Tibial nerve (tissue), 4 donors: ENCODE results near the gene SRPRB. TPM values are rescaled to one million over a fixed set of nuclear protein-coding genes. Genes with fewer than 3 reads are reported as not detected.

ENCODE experiments used
- DNase-seq, 2 donors: peaks; one replicate each; pipeline ENCODE4 v3.0.0-alpha.2; 2019; ENCODE audit warnings: low spot score in 2 of 2
- H3K27ac ChIP-seq, 4 donors: fragments of 200-600 bp; sonication (generic) in 3 of 4; one replicate each; pipeline ENCODE4 v1.5.1; 2017 to 2019; ENCODE audit warnings: mild to moderate bottlenecking in 1 of 4
- H3K27me3 ChIP-seq, 2 donors: fragments of 200-600 bp; sonication (generic) in 1 of 2; one replicate each; pipeline versions ENCODE4 v1.5.1 to v1.6.0; 2017 to 2019
- H3K36me3 ChIP-seq, 3 donors: fragments of 200-600 bp; sonication (generic); one replicate each; pipeline ENCODE4 v1.5.1; 2018 to 2019
- H3K4me1 ChIP-seq, 4 donors: fragments of 200-600 bp; sonication (generic) in 3 of 4; one replicate each; pipeline ENCODE4 v1.5.1; 2017 to 2019
- H3K4me3 ChIP-seq, 4 donors: fragments of 200-600 bp; sonication (generic) in 3 of 4; one replicate each; pipeline ENCODE4 v1.5.1; 2017 to 2019; ENCODE audit warnings: mild to moderate bottlenecking in 1 of 4, moderate library complexity in 1 of 4
- H3K9me3 ChIP-seq, 4 donors: fragments of 200-600 bp; sonication (generic) in 3 of 4; one replicate each; pipeline ENCODE4 v1.5.1; 2017 to 2019
- EP300 ChIP-seq, 2 donors: sonication (generic); formaldehyde crosslinking; IDR thresholded peaks; one replicate each; pipeline ENCODE4 v1.6.1; 2017; ENCODE audit warnings: antibody characterized with exemption in 2 of 2, mild to moderate bottlenecking in 1 of 2
- POLR2A ChIP-seq, 2 donors: fragments of 450-650 bp; IDR thresholded peaks; one replicate each; pipeline ENCODE4 v1.6.1; 2017; ENCODE audit warnings: antibody characterized with exemption in 2 of 2, mild to moderate bottlenecking in 2 of 2, moderate library complexity in 2 of 2
- WGBS, 2 donors: methylation state at CpG; one replicate each; pipeline ENCODE4 v1.1.5; 2018; 5-methylcytosine and 5-hydroxymethylcytosine counted together
- total RNA-seq, 4 donors: library from RNA; depleted of rRNA; stranded (reverse); fragments of >200 nt; gene quantifications; one replicate each; pipeline ENCODE4 v1.1.0, GENCODE V29; 2016
- TF ChIP-seq, protein P1 (sequence below), 5 experiments: fragments of 200-600 bp in 3 of 5; fragments of 450-650 bp in 2 of 5; sonication (generic) in 3 of 5; IDR thresholded peaks; one replicate each; pipeline ENCODE4 v1.5.1; 2016 to 2019; ENCODE audit warnings: antibody characterized with exemption in 5 of 5, mild to moderate bottlenecking in 3 of 5, moderate library complexity in 2 of 5

The SRPRB gene
- total RNA-seq, 4 donors from 2014 or later: 14.3 to 19.7 (median 18.0) TPM

DNA sequence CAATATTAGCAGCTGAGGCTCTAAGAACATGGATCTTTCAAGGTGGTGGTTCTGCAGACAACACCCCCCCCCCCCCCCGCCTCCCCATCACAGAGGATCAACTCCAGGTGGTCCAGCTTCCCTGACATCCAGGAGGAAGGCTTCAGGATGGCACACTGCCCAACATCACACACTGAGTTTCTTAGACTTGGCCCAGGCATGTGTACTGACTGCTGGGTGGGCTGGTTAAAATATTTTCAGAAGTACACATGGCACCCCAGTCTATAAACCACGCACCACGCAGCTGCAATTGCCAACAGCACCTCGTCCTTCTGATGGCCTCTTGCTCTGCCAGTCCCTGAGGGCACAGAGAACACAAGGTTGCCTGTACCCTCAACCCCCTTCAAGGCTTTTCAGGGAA, 22.1 kb downstream of the SRPRB start:
- Histone ChIP-seq H3K9me3 (no peaks in the 10 kb centered on the region), H3K36me3 (peaks cover 0 to 37% (median 0%) of the 10 kb centered on the region in 3 donors), H3K27ac (no peak overlapping the region), H3K4me3 (no peak overlapping the region), H3K27me3 (no peaks in the 10 kb centered on the region), H3K4me1 (no peaks in the 10 kb centered on the region)
- 85 to 93% methylated on average over 4 of the region's 4 CpGs for WGBS, 2 donors
- DNase-seq: no peak
- TF ChIP-seq POLR2A (IDR thresholded peaks at IDR 0.05) (no peak), EP300 (IDR thresholded peaks at IDR 0.05) (no peak)
- TF ChIP-seq, protein P1, sequence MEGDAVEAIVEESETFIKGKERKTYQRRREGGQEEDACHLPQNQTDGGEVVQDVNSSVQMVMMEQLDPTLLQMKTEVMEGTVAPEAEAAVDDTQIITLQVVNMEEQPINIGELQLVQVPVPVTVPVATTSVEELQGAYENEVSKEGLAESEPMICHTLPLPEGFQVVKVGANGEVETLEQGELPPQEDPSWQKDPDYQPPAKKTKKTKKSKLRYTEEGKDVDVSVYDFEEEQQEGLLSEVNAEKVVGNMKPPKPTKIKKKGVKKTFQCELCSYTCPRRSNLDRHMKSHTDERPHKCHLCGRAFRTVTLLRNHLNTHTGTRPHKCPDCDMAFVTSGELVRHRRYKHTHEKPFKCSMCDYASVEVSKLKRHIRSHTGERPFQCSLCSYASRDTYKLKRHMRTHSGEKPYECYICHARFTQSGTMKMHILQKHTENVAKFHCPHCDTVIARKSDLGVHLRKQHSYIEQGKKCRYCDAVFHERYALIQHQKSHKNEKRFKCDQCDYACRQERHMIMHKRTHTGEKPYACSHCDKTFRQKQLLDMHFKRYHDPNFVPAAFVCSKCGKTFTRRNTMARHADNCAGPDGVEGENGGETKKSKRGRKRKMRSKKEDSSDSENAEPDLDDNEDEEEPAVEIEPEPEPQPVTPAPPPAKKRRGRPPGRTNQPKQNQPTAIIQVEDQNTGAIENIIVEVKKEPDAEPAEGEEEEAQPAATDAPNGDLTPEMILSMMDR (IDR thresholded peaks at IDR 0.05): no peak

DNA sequence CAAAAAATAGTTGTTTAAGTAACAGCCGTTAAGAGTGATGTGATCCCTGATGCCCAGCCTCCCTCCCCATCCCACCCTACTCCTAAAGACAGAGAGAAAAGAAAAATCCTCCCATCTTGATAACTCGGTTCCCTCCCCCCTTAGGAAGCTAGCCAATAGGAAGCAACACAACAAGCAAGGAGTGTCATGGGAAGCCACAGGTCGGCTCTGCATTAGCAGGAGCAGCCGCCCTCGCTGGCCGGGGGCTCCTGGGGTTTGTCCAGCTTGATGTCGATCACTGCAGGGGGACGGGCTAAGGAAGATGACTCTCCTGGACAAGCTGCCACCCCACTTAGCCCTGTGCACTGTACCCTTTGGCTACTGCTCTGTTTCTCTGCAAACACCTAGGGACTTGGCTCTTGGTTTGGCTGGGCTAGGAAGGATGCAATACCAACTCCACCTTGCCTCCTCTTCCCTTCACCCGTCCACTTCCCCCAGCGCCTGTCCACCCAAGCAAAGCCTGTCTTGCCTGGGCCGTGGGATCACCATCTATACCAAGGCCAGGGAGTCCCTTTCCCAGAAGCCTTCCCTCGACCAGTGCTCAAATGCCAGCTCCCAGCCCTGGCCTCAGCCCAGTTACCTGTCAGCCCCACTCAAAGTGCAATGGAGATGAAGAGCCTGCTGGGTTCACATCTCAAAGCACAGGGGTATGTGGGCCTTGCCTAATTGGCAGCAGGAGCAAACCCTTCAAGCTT, 23.1 kb downstream of the SRPRB start:
- no peak for DNase-seq
- no peaks in the 10 kb centered on the region for H3K27me3 ChIP-seq
- H3K9me3 ChIP-seq: no peaks in the 10 kb centered on the region
- 72 to 77% methylated on average over 12 of the region's 12 CpGs for WGBS, 2 donors
- H3K4me3 ChIP-seq: no peak overlapping the region
- TF ChIP-seq POLR2A (IDR thresholded peaks at IDR 0.05) (no peak), EP300 (IDR thresholded peaks at IDR 0.05) (no peak)
- TF ChIP-seq, protein P1 (IDR thresholded peaks at IDR 0.05): no peak
- no peak overlapping the region for H3K27ac ChIP-seq
- peaks cover 0 to 27% (median 0%) of the 10 kb centered on the region in 3 donors for H3K36me3 ChIP-seq
- H3K4me1 ChIP-seq: no peaks in the 10 kb centered on the region

DNA sequence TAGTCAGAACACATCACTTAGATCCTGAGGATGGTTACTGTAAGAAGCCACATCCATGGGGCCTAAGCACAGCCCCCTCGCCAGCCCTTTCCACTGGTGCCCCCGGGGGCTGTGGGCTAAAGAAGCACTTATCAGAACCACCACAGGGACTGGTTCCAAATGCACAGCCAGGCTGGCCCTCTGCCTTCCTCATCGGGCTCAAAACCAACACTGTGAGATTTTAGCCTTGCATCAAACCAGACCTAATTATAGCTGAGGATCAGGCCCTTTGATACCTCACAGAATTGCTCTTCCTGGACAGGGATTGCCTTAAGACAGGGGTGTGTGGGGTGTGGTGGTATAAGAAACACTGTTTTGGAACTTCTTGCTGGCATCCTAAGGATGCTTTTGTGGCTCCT, 23.7 kb downstream of the SRPRB start:
- DNase-seq: no peak
- TF ChIP-seq, protein P1 (IDR thresholded peaks at IDR 0.05): no peak
- TF ChIP-seq POLR2A (IDR thresholded peaks at IDR 0.05): no peak
- TF ChIP-seq EP300 (IDR thresholded peaks at IDR 0.05): no peak
- Histone ChIP-seq H3K27ac (no peak overlapping the region), H3K9me3 (no peaks in the 10 kb centered on the region), H3K4me1 (no peaks in the 10 kb centered on the region), H3K4me3 (no peak overlapping the region), H3K27me3 (no peaks in the 10 kb centered on the region), H3K36me3 (peaks cover 0 to 21% (median 0%) of the 10 kb centered on the region in 3 donors)
- 76 to 82% methylated on average over 3 of the region's 3 CpGs for WGBS, 2 donors

DNA sequence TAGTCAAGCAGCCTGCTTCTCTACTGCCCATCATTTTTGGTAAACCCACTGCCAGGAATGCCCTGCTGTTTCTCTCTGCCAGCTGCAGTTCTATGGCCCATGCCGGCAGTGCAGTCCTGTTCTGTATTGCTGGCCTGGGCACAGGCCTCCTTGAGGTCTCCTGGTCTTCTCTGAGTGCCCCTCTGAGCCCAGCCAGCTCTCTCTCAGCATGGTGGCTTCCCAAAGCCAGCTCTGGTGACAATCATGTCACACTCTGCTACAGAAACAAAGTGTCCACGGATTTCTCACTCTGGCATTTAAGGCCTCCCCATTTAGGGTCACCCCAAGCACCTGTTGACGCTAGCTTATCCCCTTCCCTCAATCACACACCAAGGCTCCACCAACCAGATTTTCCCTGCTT, 24.5 kb downstream of the SRPRB start:
- peaks cover 0 to 13% (median 0%) of the 10 kb centered on the region in 3 donors for H3K36me3 ChIP-seq
- no peaks in the 10 kb centered on the region for H3K4me1 ChIP-seq
- WGBS, 2 donors: 85 to 87% methylated on average over 3 of the region's 3 CpGs
- H3K9me3 ChIP-seq: no peaks in the 10 kb centered on the region
- no peak for DNase-seq
- no peak overlapping the region for H3K4me3 ChIP-seq
- no peak for TF ChIP-seq POLR2A (IDR thresholded peaks at IDR 0.05)
- TF ChIP-seq, protein P1 (IDR thresholded peaks at IDR 0.05): no peak
- no peak for TF ChIP-seq EP300 (IDR thresholded peaks at IDR 0.05)
- H3K27me3 ChIP-seq: no peaks in the 10 kb centered on the region
- H3K27ac ChIP-seq: no peak overlapping the region

DNA sequence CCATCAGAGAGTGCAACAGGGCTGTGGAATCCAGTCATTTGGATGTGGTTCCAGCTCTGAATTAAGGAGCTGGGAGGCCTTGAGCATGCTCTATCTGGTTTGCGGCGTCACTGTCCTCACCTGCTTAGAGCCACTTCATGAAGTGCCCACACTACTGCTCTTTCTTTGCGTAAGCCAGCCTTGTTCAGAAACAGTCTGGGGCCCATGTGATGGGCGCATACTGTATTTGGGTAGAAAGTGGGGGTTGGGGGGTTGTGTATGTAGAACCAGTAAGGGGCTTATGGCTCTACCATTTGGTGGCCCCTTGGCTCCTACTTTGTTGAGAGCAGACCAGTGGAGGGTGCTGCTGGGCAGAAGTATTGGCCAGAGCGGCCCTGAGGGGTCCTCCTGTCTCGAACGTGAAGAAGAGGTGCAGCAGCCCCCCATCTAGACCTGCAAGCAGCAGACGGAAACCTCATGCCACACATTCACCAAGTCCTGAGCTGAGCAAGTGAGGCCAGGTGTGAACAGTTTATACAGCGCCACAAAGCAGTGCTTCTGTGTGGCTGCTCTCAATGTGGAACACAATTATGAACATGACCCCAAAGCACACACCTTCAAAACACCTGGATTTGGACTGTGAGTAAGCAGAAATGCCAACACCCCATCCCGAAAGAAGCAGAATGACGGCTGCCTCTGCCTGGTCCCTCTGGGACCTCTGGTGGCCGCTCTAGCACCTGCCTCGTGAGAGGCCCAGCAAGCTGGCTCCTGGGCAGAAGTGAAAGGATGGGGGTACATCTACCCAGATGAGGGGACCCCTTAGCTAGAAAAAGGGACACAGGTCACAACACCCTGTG, 26.6 kb downstream of the SRPRB start:
- no peaks in the 10 kb centered on the region for H3K36me3 ChIP-seq
- no peak overlapping the region for H3K27ac ChIP-seq
- no peaks in the 10 kb centered on the region for H3K9me3 ChIP-seq
- no peaks in the 10 kb centered on the region for H3K4me1 ChIP-seq
- H3K27me3 ChIP-seq: no peaks in the 10 kb centered on the region
- DNase-seq: no peak
- WGBS, 2 donors: 86 to 87% methylated on average over 12 to 13 of the region's 13 CpGs
- TF ChIP-seq POLR2A (IDR thresholded peaks at IDR 0.05) (no peak), EP300 (IDR thresholded peaks at IDR 0.05) (no peak)
- TF ChIP-seq, protein P1 (IDR thresholded peaks at IDR 0.05): no peak
- H3K4me3 ChIP-seq: no peak overlapping the region
